DMS79 treated with DMSO at 0.1 percent for 48 hours (cell line): Measurements from ENCODE around the gene RREB1.

Experiments used
- DNase-seq: peaks from one replicate; lab custom pipeline; 2025; lab: John Stamatoyannopoulos, UW

The RREB1 gene

DNA sequence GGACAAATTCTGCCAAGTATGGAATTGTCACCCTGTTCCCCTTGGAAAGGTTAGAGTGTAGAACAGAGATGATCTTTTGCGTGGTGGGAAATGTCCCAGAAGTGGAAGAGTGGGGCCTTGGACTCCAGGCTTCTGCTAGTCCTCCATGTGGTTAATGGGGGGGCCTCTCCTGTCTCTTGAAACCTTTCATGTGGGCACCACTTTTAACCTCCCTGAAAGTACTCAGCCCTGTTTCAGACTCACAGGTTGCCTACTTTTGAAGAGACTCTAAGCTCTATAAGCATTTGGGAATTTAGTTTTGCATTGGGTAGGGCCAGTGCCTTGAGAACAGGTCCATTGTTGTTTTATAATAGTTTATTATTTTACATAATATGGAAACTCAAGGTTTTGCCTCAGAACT lies 17.5 kb downstream of the RREB1 start:
- no peak for DNase-seq

DNA sequence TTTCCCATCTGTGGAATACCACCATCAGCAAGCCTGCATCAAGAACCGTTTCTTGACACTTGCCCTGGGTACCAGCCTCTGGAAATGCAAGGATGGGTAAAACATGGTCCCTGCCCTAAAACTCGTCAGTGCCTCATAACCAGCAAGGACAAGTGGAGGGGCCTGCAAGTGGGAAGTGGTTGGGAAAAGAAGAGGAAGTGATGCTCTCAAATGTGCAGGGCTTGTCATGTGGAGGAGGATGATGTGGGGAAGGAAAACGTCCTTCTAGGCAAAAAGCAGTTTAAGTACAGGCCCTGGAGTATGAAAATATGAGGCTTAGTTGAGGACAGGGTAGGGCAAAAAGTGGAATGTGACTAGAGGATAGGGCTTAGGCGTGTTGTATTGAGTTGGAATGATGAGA lies 19.0 kb downstream of the RREB1 start:
- no peak for DNase-seq

DNA sequence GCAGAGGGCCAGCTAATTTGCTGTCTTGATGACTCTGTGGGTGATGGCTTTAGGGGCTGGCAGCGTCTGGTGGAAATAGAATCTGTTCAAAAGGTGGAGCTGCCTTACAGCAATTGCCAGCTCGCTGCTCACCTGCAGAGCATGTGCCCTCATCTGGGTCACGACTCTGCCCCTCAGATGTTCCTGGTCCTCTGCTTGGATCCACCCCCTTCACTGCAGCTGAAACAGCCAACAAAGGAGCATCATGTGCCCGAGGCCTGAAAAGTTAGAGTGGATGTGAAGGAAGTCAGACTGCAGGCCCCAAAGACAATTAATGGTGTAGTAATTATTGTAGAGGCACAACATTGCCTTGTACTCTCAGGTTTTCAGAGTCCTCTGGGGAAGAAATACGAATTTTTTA lies 19.9 kb downstream of the RREB1 start:
- no peak for DNase-seq

DNA sequence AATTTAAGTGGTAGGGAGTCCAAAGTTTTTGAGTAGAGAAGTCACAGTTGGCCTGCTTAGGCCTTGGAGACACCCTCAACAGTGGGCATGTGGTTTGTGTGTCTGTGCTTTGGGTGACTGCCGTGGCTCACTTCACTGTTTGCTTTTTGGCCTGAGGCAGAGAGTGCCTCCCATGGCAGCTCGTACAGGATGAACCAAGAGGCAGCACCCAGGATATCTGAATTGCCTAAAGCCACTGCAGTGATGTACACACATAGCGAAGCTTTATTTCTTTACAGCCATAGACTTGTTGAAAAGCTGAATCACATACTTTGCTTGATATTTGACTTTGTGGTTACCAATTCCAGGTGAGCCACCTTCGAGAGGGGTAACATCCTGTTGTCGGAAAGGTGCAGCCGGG lies 21.6 kb downstream of the RREB1 start:
- no peak for DNase-seq

DNA sequence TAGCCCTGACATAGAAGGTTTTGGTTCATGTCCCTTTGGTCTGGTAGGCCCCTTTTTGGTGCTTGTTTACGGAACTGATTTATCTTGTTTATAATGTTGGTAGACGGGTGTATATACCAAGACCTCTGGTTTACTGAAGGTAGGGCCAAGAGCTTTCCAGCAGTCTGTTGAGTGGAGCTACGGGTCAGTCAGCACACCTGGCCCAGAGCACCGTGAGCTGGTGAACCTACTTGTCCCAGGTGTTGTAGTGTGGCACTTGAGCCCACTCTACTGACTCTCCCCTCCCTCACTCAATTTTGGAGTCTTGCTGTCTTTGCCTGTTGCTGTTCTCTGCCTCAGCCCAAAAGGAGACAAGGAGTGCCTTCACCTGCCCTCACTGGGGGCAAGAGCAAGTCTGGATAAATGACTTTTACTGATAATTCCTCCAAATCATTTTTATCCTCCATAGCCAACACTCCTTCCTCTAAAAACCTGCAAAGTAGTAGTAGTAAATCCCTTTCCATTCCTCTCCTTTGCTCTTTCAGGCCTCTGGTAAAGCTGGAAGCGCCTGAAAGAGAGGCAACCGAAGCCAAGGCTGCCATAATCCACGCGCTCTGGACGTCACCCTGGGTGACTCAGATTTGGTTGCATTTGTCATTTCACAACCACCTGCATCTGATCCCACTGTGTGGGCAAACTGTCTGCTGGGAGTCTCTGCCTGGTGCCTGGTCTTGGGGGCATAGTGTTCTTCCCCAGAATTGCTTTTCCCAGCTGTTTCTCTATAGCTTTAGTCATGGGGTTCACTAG lies 22.2 kb downstream of the RREB1 start:
- DNase-seq, result peak; percentile 25

DNA sequence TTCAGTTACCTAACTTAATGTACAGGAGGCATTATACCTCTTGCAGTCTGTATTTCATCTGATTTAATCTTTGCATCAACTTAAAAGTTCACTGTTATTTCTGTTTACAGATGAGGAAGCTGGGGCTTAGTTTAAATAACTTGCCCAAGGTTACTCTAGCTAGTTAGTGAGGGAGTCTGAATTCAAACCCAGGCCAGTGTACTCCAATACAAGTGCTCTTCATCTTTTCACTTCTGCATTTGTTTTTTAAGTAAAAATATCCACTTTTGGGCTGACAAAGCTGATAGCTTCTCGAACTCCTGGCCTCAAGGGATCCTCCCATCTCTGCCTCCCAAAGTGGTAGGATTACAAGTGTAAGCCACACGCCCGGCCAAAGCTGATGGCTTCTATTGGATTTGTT lies 23.6 kb downstream of the RREB1 start:
- no peak for DNase-seq

DNA sequence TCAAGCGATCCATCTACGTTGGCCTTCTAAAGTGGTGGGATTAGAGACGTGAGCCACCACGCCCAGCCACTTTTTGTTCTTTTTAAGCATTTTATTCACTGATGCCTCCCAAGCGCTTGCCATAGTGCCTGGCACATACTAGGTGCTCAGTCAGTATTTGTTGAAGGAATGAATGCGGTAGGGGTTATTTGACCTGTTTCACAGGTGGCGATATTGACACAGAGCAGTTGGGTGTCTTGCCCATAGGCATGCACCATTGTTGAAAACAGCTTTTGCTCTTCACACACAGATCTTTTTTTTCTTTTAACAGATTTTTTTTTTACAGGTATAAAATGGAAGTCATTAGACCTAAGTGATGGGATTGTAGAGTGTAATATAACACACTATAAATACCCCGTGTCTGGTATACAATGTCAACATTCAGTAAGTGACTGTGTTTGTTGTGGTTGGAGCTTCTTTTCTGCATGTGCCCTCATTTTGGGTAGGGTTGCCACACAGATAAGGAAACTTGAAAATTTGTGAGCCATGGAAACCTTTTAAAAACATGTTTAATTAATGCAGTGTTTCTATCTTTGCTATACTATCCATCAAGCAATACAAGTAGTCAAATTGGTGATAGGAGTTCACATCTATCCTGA lies 24.8 kb downstream of the RREB1 start:
- DNase-seq, result peak; percentile 6

DNA sequence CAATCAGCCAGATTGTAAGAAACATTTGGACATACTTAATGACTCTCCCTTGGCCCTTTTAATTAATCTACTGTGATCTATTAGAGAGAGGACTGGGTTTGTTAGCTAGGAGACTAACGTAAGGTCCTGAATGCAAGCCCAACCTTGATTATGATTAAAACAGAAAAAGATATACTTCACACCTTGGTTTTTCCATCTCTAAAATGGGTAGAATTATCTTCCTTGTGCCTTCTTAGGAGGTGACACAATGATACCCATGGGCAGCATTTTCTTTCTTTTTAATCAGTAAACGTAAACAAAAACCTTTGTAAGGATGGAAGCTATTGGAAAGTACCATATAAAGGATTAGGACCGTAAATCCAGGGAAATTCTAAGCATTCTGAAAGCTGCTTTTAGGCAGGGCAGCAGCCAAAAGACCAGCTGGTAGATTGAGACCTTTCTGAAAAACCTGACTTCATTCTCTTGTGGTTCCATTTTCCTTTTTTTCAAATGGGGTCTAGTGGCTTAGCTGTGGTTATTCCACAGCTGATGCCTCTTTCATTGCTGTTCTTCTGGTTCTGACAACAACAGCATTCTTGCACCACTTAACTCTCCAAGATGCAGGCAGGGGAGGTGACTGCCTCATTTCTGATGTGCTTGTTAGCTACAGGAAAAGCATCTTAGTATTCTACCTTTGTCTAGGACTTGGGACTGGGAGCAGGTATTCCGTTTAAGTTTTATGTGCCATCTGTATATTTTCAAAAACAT lies 27.4 kb downstream of the RREB1 start:
- DNase-seq, result no peak

DNA sequence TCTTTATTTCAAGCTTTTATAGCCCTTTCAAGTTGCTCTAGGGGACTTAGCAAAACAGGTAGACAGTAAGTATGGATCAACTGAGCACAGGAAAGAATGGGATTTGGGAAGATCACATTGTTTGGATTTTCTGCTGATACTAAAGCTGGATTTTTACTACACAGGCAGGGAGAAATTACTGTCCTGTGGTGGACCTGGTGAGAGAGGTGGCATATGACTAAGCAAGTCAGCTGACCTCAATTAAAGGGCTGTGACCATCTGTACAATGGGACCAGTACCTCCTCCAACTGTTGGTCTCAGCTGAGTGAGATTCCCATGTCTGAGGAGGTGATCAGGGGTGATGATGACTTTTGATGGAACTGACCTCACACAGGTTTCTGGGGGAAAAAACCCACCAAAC lies 28.0 kb downstream of the RREB1 start:
- DNase-seq, result no peak

DNA sequence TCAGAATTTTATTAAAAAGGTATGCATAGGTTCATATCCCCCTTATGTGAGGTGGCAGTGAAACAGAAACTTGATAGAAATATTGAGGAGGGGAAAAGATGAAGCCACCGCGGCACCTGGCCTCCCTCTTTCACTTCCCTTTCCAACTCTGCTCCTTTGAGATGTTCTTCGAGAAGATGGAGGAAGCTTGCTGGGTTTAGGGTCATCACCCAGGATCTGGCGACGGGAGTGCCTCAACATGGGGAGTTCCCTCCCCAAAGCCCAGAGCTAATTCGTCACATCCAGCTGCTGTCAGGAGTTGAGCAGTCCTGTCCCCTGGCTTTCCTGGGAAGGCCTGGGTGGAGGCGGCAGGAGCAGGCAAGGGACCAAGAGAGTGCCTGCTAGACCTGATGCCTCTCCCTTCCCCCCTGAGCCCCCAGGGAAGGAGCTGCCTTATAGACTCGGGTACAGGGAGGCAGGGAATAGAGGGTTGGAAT lies 29.1 kb downstream of the RREB1 start:
- DNase-seq, result no peak

DNA sequence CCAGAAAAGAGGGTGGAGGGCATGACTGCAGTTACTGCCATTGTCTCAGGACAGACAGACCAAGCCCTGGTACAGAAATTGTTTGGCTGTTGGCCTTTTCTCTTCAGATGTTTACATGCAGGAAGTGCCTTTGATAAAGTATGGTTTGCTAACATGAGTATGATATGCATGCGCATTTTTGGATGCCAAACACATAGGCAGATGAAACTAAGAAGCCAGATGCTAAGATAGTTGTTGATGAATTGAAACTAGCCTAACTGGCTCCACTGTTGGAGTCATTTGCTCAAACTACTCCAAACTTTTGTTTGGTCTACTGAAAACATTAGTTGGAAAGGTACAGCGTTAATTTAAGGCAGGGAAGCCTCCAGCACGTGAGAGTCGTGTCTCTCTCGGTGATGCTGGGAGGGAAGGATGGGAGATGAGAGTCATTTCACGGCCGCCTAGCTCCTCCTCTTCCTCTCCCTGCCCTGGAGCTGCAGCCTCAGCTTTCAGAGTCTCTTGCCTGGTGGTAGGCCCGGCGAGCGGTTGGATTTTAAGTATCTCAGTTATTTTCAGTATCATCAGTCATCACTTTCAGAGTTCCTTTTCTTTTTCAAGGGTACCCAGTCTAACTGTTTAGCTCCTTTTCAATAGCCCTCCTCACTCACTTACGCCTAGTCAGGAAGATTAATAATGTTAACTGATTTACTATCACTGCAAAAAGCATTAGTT lies 29.7 kb downstream of the RREB1 start:
- no peak for DNase-seq

DNA sequence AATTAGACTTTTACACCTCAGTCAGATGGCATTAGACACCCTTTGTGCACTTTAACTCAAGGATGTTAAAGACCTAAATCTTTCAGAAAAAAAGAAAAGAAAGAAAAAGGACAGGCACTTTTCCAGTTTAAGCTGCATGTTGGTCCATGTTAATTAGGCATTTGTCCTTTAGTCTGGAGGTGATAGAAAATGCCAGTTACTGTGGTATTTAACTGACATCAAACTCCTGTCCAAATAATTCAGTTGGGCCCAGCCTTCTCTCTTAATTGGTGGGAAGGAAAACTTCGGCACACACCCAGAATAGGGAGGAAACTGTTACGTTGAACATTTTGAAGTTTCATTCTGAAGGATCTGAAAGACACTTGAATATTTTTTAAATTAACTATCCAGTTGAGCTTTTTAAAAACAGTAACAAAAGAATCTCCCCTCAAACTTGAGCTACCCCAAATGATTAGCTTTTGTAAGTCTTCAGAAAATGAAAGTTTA lies 30.3 kb downstream of the RREB1 start:
- no peak for DNase-seq

DNA sequence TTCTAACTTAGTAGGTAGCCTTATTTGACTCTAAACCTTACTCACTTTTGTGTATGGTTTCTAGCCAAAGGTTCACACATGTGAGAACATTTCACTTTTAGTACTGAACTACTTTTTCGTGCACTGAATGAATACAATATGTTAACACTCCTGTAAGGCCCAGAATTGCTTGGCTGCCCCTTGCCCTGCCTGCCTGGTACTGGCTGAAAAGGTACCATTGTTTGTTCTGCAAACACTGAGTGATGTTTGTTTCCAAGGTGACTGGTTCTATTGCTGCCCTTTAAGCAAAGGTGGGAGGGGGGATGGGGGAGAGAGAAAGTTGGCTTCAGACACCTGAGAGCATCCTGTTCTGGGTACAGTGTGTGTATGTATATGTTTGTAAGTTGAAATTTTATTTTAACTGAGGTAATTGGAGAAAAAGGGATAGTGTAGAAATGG lies 31.2 kb downstream of the RREB1 start:
- peak; percentile 40 for DNase-seq

DNA sequence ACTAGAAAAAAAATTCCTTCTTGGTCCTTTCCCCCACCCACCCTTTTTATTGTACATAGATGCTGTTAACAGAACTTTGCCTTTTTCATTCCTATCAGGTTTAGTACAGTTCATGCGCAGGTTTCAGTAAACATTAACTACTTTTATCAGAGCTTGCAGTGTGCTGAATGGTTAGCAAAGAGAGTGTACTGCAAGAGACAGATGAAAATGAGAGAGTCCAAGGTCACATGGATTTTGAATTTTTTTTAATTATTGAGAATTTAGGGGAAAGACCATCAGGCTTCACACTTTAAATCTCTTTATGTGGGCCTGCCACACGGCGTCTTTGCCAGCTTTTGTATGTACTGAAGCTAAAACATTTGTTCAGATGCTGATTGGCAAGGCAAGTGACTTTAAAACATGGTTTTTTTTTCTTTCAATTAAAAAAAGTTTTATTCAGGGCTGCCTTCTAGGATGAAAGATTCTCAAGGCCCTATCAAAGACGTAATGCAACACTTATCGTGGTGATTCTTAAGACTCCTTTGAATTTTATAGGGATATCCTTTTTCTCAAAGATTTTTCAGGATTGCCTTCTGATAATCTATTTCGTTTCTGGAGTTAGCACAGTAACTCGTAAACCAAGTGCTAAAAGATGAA lies 32.2 kb downstream of the RREB1 start:
- no peak for DNase-seq

DNA sequence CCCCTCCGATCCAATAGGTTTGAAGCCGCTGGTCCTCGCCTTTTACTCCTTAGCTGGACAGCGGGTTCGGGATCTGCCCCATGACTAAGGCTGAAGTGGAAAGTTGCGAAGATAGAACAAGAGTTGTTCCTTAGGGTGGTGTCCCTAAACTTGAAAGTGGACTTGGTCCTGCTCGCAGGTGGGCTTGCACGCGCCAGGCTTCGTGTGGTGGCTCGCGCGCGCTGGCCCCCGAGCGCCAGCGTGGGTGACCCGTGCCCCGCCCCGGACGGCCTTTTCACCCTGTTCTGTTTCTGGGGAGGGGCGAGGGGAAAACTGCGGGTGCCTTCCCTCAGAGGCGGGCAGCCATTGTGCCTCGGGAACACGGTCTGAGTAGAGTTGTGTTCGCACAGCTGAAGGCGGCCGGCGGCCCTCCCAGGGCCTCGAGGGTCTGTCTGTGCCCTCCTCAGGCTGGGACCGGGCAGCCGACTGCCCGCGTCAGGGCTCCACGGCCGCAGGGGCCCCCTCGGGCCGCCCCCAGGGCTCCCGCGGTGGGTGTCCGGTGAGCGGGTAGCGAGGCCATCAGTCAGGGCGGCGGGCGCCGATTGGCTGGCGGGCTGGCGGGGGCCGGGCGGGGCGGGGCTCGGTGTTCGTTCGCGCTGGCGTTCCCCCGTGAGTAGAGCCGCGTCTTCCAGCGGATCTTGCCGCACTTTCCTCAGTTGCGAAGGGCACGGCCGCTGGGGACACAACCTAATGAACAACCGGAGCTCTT lies 33.0 kb downstream of the RREB1 start:
- peak; percentile 62 for DNase-seq

DNA sequence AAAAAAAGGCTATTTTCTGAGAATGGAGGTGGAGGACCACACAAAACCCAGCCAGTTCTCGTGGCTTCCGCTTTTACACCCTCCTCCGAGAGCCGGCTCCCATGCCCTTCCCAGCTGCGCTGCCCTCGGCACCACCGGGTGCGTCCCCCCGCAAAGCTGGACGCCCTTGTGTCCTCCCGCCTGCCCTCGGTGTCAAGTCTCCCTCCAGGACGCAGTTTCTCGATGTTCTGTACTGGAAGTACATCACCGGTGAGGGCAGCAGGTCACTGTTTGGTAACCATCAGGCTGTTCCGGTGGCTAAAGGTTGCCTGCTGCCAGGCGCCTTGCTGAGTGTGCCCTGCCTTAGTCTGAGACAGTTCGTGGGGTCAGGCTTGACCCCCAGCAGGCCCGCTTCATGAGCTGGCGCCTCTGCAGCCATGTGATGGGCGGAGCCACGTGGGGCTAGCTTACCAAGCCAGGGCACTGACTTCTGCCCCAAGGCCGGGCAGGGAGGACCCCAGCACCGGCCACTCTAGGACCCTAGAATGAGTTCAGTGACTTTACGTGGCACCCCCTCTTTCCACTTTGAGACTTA lies 34.6 kb downstream of the RREB1 start:
- DNase-seq, result no peak

DNA sequence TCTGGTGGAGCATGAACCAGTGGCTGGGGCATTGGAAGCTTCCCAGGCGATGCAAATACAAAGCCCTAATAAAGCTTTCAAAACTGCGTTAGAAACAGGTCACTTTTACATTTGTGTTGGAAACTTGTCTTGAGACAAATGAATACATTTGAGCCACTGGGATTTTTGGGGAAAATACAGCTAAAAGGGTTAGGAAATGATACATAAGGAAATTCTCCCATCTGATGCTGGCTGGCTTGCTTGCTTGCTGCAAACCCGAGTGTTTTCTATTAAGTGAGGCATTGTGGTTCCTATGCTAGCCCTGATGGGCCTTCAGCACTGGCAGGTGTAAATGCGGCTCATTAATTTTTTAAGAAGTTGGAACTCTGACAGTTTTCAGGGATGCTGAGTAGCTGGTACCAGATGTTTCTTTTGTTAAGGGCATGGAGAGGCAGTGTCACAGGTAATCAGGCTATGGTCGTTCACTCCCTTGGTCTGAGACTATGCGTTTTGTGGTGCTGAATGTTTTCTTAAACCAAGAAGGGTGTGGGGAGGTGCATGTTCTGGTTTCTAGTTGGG lies 35.2 kb downstream of the RREB1 start:
- peak; percentile 89 for DNase-seq

DNA sequence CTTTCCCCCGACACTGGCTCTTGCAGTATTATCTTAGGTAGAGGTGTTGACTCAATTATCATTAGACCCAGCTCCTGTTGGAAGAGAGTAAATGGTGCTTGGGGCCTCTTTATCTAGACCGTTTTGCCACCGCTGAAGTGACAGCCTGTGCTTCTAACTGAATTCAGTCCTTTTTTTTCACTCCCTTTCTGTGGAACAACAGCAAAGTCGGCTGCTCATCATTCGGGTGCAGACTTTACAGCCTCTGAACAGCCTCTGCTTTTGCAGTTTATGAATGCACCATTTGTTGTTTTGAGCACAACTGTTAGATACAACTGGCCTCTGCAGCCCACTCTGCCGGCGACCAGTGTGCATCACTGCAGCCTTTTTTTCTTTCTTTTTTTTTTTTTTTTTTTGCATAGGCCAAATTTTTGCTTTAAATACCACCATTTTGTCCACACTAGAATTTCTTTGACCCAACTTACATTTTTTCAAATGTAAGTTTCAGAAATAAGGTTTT lies 35.8 kb downstream of the RREB1 start:
- DNase-seq, result no peak

DNA sequence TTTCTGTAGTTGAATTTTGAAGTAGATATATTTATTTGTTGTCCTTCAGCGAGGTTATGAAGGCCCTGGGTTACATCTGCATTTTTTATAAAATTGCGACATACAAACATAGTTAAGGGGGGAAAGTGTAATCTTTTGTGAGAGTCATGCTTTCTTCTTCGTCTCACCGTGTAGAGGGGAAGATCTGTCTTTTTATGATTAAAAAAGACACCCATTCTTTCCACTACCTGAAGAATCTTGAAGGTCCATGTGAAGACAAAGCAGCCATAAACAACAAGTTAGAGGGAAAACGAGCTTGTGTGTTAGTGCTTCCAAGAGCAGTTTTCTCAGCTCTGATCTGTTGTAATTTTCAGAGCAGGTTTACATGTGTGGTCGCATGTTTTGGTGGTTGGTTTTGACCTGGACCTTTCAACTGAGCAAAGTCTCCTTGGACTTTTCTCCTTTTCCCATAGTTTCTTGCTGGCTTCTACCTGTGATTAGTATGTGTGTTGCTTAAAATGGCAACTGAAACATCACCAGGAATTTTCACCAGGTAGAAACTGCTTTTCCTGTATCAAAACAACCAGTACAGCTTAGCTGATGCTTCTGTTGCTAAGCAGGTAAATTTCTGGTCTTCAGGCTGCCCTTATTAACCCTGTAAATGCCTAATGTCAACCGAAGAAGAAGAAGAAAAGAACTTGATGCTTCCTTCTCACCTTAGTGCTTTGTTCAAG lies 37.3 kb downstream of the RREB1 start:
- peak; percentile 61 for DNase-seq

DNA sequence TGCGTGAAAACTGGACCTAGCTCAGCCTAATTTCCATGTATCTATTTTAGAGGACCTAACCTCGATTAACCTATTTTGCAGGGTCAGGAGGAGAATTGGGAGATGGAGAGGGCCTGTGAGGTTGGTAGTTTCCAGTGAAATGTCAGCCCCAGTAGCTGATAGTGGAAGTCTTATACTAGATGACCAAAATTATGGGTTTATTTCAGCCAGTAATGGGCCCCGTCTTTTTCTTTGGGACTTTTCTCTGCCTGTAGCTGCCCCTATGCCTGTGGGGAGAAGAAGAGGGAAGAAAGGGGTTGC lies 37.8 kb downstream of the RREB1 start:
- DNase-seq, result no peak
